Subcutaneous adipose tissue (tissue), 4 donors: ENCODE results near the gene ARHGAP45. TPM values are rescaled to one million over a fixed set of nuclear protein-coding genes. Genes with fewer than 3 reads are reported as not detected.

Source experiments
- CTCF ChIP-seq: fragments of 450-650 bp; IDR thresholded peaks from one replicate; pipeline ENCODE4 v1.5.1; 2016; ENCODE audit warnings: low read depth, mild to moderate bottlenecking, control low read depth, antibody characterized with exemption, moderate library complexity
- total RNA-seq, 4 donors: library from RNA; depleted of rRNA; stranded (reverse); fragments of >200 nt; gene quantifications; one replicate each; pipeline ENCODE4 v1.1.0, GENCODE V29; 2016

The ARHGAP45 gene
- total RNA-seq, 4 donors from 2014 or later = 31.3 to 52.5 (median 44.0) TPM

- no peak for TF ChIP-seq CTCF
Observed at GRCh38 chr19:1037621-1038064, 29.3 kb upstream of the ARHGAP45 start.

GRCh38 chr19:1038978-1039645 is 27.9 kb upstream of the ARHGAP45 start:
- TF ChIP-seq CTCF = no peak

GRCh38 chr19:1039646-1040475 is 27.1 kb upstream of the ARHGAP45 start, which contains the start of gene ABCA7:
ABCA7 (plus strand) TSS chr19:1040107; CDS start chr19:1041362, 1,255 bp downstream.
- no peak for TF ChIP-seq CTCF

- no peak for TF ChIP-seq CTCF
Observed at GRCh38 chr19:1040476-1041271, 26.3 kb upstream of the ARHGAP45 start.

GRCh38 chr19:1041272-1041834 is 25.6 kb upstream of the ARHGAP45 start:
- TF ChIP-seq CTCF = no peak

GRCh38 chr19:1041835-1042685 is 24.9 kb upstream of the ARHGAP45 start:
- TF ChIP-seq CTCF = no peak
